ENCODE data around the gene VASP. TPM values are rescaled to one million over a fixed set of nuclear protein-coding genes. Genes with fewer than 3 reads are reported as not detected.

VASP gene
- total and polyA plus RNA-seq, 9 of the 15 experiments (the other 6 are each of a cell fraction or from before 2014, with no cell fraction given), result 16.7 to 261 (median 112) TPM

- TF ChIP-seq NR4A1 (CRISPR knock-in tag; IDR thresholded peaks at IDR 0.05) (no peak), NR4A1 (tag; IDR thresholded peaks at IDR 0.05) (no peak), ZNF384 (IDR thresholded peaks at IDR 0.05; ENCODE audit: low read depth, low read length) (no peak), EP300 (IDR thresholded peaks at IDR 0.05; ENCODE audit: low read length) (peak; percentile 50; the same call in 1 of the 2 replicates), ZNF232 (CRISPR knock-in tag; IDR thresholded peaks at IDR 0.05) (no peak), MYBL2 (IDR thresholded peaks at IDR 0.05; ENCODE audit: low read depth) (no peak), MYBL2 (CRISPR knock-in tag; IDR thresholded peaks at IDR 0.05; ENCODE audit: borderline replicate concordance) (no peak), GABPA (tag; conservative IDR thresholded peaks at IDR 0.05; ENCODE audit: low read depth) (peak; percentile 92), SMARCC2 (IDR thresholded peaks at IDR 0.05; ENCODE audit: low read depth) (no peak), PKNOX1 (IDR thresholded peaks at IDR 0.05) (peak; percentile 33; the same call in 1 of the 2 replicates), WHSC1 (IDR thresholded peaks at IDR 0.05; ENCODE audit: low read length) (no peak), HNRNPL (IDR thresholded peaks at IDR 0.05; ENCODE audit: low read depth, low read length) (no peak), ZNF589 (CRISPR knock-in tag; IDR thresholded peaks at IDR 0.05; ENCODE audit: low read depth) (peak; percentile 83), CBX5 (IDR thresholded peaks at IDR 0.05; ENCODE audit: borderline replicate concordance, low read depth) (no peak), ZBTB1 (CRISPR knock-in tag; IDR thresholded peaks at IDR 0.05; ENCODE audit: borderline replicate concordance, low read depth) (peak; percentile 78; the same call in 1 of the 2 replicates), KDM2B (CRISPR knock-in tag; IDR thresholded peaks at IDR 0.05) (no peak), POLR2H (tag; IDR thresholded peaks at IDR 0.05; ENCODE audit: low read depth) (peak; percentile 58), ZNF165 (CRISPR knock-in tag; IDR thresholded peaks at IDR 0.05; ENCODE audit: borderline replicate concordance) (0 out of 2 replicates have a peak, but pooled peaks have one; percentile 46), VEZF1 (CRISPR knock-in tag; IDR thresholded peaks at IDR 0.05) (peak; percentile 100), GATAD2A (IDR thresholded peaks at IDR 0.05) (no peak), BCLAF1 (IDR thresholded peaks at IDR 0.05; ENCODE audit: borderline replicate concordance in 1 of 2, control insufficient read depth in 1 of 2, low read depth in 2 of 2, low read length in 1 of 2) (no peak), NR2F6 (CRISPR knock-in tag; IDR thresholded peaks at IDR 0.05) (no peak), STAT5B (CRISPR knock-in tag; IDR thresholded peaks at IDR 0.05) (no peak), POLR2AphosphoS2 (IDR thresholded peaks at IDR 0.05; ENCODE audit: low read length) (no peak)
Measured at GRCh38 chr19:45508861-45509691, 1.8 kb downstream of the VASP start (continued).

Measured in K562 (cell line).